Central memory CD8-positive, alpha-beta T cell (primary cell): ENCODE results near the gene ALG1.
"Not testable (repeated sequence)": the region's sequence is repeated elsewhere in the genome, so short reads cannot be mapped to it uniquely, and the experiment has no call there.

Experiments used
- ATAC-seq: fragments of 150-1000 bp; cut with Tn5 transposase; replicated peaks from 2 replicates; pipeline ENCODE4 v1.10.0; 2022; ENCODE audit warnings: mild to moderate bottlenecking, moderate FRiP score, moderate number of reproducible peaks; ENCODE audit not compliant: poor library complexity, severe bottlenecking; ENCODE audit errors: extremely low read depth
- DNase-seq, 2 donors: peaks; one replicate each; pipeline ENCODE4 v3.0.0; 2021; ENCODE audit warnings: low spot score in 2 of 2
- H3K27ac Mint-ChIP-seq: one replicate; pipeline ENCODE4 v1.8.0; 2022; ENCODE audit warnings: low read depth, mild to moderate bottlenecking, moderate library complexity, mixed read lengths
- H3K27me3 Mint-ChIP-seq: one replicate; pipeline ENCODE4 v1.8.0; 2022; ENCODE audit warnings: mixed read lengths
- H3K36me3 Mint-ChIP-seq: one replicate; pipeline ENCODE4 v1.8.0; 2022; ENCODE audit warnings: mild to moderate bottlenecking, moderate library complexity, mixed read lengths; ENCODE audit not compliant: insufficient read depth
- H3K4me1 Mint-ChIP-seq: one replicate; pipeline ENCODE4 v1.8.0; 2022; ENCODE audit warnings: mixed read lengths
- H3K4me3 Mint-ChIP-seq: one replicate; pipeline ENCODE4 v1.8.0; 2022; ENCODE audit warnings: mild to moderate bottlenecking, moderate library complexity, mixed read lengths
- H3K9me3 Mint-ChIP-seq: one replicate; pipeline ENCODE4 v1.8.0; 2022; ENCODE audit warnings: mixed read lengths

The ALG1 gene

DNA sequence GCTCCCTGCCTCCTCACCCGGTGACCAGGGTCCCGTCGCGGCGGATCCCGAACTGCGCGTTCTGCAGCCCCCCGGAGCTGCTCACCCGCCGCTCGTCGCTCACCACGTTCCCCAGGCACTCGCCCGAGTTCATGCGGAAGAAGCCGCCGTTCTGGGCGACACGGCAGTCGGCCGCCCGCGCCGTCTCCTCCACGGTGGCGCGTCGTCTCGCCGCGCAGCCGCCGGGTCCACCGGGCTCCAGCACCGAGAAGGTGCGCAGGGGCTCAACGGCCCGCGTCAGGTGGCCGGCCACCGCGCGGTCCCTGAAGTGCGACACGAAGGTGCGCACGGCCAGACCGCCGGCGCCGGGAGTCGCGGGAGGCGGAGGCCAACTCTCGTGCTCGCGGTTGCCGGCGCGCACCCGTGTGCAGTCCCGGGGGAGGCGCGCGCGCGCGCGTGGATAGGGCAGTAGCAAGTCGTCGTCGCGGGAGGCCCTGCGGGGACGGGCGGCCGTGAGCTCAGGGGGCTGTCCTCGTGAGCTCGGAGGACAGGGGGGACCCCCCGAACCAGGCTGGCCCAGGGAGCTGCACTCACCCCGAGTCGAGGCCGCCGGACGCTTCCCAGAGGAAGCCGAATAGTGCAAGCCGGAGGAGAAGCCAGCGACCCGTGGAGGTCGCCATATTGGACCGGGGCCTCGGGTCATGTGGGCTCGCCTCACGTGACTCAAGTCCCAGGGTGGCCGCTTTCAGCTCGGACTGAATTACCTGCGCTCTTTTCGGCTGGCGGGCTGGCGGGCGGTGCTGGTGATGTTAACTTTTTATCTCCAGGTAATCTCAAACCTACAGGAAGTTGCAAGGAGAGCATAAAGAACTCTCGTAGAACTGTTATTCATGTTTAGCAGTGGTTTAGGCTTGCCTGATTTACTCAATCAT, 38.1 kb upstream of the ALG1 start, which contains the start of gene NAGPA:
Gene NAGPA (minus strand): TSS at position 680 of the 911 bp plus-strand sequence. CDS start 21 bp downstream, at position 659.
- H3K27ac Mint-ChIP-seq: peak within 1 kb of the TSS; percentile 94
- no peaks in the 10 kb centered on the region for H3K27me3 Mint-ChIP-seq
- peak; percentile 93 for ATAC-seq
- peaks cover 26% of the 10 kb centered on the region for H3K4me1 Mint-ChIP-seq
- peak within 1 kb of the TSS; percentile 86 for H3K4me3 Mint-ChIP-seq
- H3K36me3 Mint-ChIP-seq: peaks cover 18% of the 10 kb centered on the region
- DNase-seq: peak; percentile 72 to 74
- no peaks in the 10 kb centered on the region for H3K9me3 Mint-ChIP-seq

DNA sequence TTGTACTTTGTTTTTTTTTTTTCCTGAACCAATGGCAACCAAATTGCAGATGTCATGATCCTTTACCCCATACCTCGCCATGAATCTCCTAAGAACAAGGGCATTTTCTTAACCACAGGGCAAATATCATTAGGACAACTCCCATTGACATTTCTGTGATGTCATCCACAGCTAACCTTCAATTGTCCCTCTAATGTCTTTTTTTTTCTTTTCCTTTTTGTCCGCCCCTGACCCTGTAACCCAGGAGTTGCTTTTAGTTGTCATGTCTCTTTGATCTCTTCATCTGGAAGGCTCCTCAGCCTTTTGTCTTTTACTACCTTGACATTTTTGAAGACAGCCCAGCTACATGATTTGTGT, 37.5 kb upstream of the ALG1 start:
- peak overlapping the region; percentile 94 for H3K27ac Mint-ChIP-seq
- peak overlapping the region; percentile 86 for H3K4me3 Mint-ChIP-seq
- DNase-seq (no peak), ATAC-seq (no peak)
- H3K9me3 Mint-ChIP-seq: no peaks in the 10 kb centered on the region
- peaks cover 18% of the 10 kb centered on the region for H3K36me3 Mint-ChIP-seq
- H3K4me1 Mint-ChIP-seq: peaks cover 26% of the 10 kb centered on the region
- no peaks in the 10 kb centered on the region for H3K27me3 Mint-ChIP-seq

DNA sequence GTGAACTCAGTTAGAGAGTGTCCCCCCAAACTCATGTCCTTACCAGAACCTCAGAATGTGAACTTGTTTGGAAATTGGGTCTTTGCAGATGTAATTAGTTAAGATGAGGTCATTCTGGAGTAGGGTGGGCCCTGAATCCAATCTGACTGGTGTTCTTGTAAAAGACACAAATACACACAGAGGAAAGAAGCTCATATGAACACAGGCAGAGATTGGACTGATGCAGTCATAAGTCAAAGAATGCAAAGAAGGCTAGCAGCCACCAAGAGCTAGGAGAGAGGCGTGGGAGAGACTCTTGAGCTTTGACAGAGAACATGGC, 35.8 kb upstream of the ALG1 start:
- Mint-ChIP-seq H3K4me1 (peaks cover 26% of the 10 kb centered on the region), H3K4me3 (no peak overlapping the region), H3K27ac (no peak overlapping the region), H3K27me3 (peaks cover 4% of the 10 kb centered on the region), H3K36me3 (peaks cover 18% of the 10 kb centered on the region), H3K9me3 (no peaks in the 10 kb centered on the region)
- DNase-seq: no peak
- no peak for ATAC-seq

DNA sequence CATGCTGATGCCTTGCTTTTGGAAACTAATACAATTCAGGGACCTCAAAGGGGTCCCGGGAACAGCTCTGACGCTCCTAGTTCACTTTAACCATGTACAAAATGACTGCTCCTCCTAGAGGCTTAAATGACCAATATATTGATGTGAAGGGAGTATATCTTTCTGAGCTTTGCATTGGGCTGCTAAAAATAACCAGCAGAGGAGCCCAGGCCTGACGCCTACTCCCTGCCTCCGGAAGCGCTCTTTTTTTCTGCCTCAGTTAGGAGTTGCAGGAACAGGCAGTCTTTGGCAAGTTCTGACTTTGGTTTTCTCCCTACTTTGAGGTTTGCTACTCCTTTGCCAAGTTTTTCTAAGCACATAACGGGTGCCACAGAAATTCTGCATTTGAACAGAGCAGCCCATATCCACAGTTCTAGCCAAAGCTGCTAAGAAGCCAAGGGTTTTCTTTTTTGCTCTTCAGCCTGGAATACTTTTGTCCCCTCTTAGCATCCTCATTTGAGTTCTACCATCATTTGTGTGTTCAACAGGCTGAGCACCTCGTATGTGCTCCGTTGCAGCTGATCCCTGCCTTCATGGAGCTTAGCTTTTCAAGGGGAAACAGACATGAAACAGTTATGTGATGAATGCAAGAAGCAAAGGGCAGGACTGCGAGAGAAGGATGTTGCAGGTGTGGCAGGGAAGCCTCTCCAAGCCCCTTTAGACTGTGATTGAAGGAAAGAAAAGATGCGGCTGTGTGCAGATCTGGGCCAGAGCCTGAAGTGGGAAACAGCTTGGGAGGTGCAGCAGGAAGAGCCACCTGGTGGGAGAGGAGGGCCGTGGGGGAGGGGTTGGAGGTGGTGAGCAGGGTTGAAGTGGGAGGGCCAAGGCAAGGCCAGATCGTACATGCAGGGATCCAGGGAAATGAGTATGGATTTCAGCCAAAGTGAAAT, 35.2 kb upstream of the ALG1 start:
- Mint-ChIP-seq H3K27ac (no peak overlapping the region), H3K4me3 (no peak overlapping the region), H3K36me3 (peaks cover 18% of the 10 kb centered on the region), H3K4me1 (peaks cover 21% of the 10 kb centered on the region), H3K27me3 (peaks cover 10% of the 10 kb centered on the region), H3K9me3 (no peaks in the 10 kb centered on the region)
- DNase-seq (no peak), ATAC-seq (no peak)

DNA sequence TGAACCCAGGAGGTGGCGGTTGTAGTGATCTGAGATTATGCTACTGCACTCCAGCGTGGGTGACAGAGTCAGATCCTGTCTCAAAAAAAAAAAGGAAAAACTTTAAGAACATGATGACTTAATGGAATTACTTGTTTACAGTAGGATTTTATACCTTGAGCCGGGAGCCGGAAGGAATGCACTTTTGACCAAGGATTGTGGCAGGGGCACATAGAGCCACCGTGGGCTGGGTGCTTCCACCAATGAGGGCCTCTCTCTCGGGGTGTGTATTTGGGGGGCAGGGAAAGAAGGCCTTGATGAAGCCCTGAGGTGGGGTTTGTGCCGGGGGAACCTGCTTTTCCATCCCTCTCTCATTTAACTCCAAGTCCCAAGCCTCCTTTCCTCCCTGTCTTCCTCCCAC, 31.2 kb upstream of the ALG1 start:
- no peaks in the 10 kb centered on the region for H3K9me3 Mint-ChIP-seq
- H3K27ac Mint-ChIP-seq: no peak overlapping the region
- no peak for ATAC-seq

DNA sequence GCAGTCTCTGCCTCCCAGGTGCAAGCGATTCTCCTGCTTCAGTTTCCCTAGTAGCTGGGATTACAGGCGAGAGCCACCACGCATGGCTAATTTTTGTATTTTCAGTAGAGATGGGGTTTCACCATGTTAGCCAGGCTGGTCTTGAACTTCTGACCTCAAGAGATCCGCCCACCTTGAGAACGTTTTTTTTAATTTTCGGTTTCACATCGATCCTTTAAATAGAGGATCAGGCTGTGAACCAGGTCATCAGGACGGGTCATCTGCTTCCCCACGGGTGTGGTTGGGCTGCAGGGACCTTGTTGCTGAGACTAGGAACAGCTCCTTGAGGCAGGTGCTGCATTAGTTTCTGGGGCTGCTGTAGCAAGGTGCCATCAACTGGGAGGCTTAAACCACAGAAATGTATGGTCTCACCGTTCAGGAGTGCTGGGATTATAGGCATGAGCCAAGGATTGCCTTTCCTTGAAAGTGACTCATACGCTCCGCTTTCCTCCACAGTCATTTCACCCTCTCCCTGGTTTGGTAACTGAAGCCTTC, 30.0 kb upstream of the ALG1 start:
- no peak overlapping the region for H3K4me3 Mint-ChIP-seq
- ATAC-seq (no peak), DNase-seq (no peak)

More for the DNA sequence above, 31.2 kb upstream of the ALG1 start:
- Mint-ChIP-seq H3K27me3 (peaks cover 12% of the 10 kb centered on the region), H3K4me3 (no peak overlapping the region), H3K4me1 (no peaks in the 10 kb centered on the region), H3K36me3 (peaks cover 3% of the 10 kb centered on the region)
- no peak for DNase-seq

DNA sequence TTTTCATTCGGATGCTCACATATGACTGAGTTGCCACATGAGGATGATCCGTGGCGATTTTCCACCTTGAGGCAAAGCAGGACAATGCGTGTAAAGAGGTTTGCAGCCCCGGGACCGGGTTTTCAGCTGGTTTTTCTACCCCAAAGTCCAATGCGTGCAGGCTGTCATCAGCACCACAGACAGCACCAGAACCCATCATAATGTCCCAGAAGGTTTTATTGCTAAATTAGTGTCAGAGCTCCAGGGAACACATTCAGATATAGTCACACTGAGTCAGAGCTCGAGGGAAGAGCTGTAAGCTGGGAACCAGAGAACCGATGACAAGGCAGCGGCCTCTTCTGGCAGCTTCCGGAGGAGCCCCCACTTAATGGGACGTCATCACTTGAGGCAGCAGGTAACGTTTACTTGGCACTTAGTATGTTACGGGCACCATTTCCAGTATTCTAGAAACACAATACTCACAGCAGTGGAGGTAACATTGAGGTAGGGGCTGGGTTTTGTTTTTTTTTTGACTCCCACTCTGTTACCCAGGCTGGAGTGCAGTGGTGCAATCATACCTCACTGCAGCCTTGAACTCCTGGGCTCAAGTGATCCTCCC, 29.0 kb upstream of the ALG1 start:
- Mint-ChIP-seq H3K36me3 (peaks cover 2% of the 10 kb centered on the region), H3K9me3 (no peaks in the 10 kb centered on the region), H3K27me3 (peaks cover 23% of the 10 kb centered on the region), H3K4me1 (no peaks in the 10 kb centered on the region), H3K4me3 (no peak overlapping the region), H3K27ac (no peak overlapping the region)
- DNase-seq (no peak), ATAC-seq (no peak)

More for the DNA sequence above, 30.0 kb upstream of the ALG1 start:
- peaks cover 13% of the 10 kb centered on the region for H3K27me3 Mint-ChIP-seq
- H3K9me3 Mint-ChIP-seq: no peaks in the 10 kb centered on the region
- H3K36me3 Mint-ChIP-seq: peaks cover 2% of the 10 kb centered on the region
- H3K4me1 Mint-ChIP-seq: no peaks in the 10 kb centered on the region
- H3K27ac Mint-ChIP-seq: no peak overlapping the region

DNA sequence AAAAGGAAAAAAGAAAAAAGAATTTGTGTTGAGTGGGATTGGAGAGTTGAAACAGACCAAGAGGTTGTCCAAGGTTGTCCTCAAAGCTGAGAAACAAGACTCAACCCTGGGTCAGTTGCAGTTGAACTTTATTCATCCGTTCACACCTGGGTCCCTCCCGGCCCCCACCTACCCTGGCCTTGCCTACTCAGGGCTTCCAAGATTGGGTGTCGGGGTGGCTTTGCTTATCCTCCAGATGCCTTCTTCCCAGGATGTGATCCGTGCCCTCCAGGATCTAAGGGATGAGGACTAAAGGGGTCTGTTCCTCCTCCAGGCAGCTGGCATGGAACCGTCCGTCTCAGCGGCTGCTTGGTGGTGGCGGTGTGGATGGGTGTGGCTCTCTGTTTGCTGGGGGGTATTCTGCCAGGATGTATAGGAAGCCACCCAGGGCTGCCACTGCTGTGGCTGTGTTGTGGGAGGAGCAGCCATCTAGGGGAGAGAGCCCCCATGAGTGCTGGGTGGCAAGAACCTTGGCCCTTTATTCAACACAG, 27.6 kb upstream of the ALG1 start:
- no peaks in the 10 kb centered on the region for H3K9me3 Mint-ChIP-seq
- H3K4me3 Mint-ChIP-seq: no peak overlapping the region
- no peak for ATAC-seq
- no peaks in the 10 kb centered on the region for H3K4me1 Mint-ChIP-seq
- peaks cover 2% of the 10 kb centered on the region for H3K36me3 Mint-ChIP-seq
- H3K27ac Mint-ChIP-seq: no peak overlapping the region
- peaks cover 23% of the 10 kb centered on the region for H3K27me3 Mint-ChIP-seq
- no peak for DNase-seq

DNA sequence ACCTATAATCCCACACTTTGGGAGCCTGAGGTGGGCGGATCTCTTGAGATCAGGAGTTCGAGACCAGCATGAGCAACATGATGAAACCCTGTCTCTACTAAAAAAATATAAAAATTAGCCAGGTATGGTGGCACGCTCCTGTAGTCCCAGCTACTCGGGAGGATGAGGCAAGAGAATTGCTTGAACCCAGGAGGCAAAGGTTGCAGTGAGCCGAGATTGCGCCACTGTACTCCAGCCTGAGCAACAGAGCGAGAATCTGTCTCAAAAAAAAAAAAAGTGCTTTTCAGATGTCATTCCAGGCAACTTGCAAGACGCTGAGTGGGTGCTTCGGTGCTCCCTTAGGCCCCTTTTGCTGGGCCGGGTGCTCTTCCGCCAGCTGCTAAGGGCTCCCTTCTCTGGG, 27.1 kb upstream of the ALG1 start:
- H3K4me3 Mint-ChIP-seq, H3K9me3 Mint-ChIP-seq, ATAC-seq, H3K27ac Mint-ChIP-seq, DNase-seq, H3K36me3 Mint-ChIP-seq, H3K4me1 Mint-ChIP-seq: not testable (repeated sequence)
- peaks cover 23% of the 10 kb centered on the region for H3K27me3 Mint-ChIP-seq

DNA sequence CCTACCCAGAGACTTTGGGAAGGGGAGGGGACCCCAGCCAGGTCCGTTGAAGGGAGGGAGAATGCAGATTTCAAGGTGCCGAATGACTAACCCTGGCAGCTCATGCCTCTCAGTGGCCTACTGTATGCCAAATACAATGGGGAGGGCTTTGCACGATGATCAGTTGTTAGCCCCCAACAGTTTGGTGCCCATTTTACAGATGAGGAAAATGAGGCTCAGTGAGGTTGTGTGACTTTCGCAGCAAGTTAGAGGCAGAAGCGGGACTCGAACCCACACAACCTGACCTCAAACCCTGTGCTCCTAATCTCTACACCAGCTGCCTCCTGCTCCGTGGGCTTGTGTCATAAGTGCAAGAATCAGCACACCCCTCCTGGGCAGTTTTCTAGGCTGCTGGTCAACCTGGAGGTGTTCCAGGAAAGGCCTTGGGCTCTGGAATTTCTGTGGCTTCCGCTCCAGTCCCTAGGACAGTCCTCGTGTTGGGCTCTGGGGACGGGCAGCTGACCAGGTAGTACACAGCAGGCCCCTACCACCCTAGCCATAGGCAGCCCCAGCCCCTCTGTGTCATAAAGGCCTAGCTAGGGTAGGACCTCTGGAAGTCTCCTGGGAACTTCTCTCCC, 26.0 kb upstream of the ALG1 start:
- Mint-ChIP-seq H3K36me3 (peaks cover 2% of the 10 kb centered on the region), H3K27me3 (peaks cover 21% of the 10 kb centered on the region), H3K27ac (no peak overlapping the region), H3K4me3 (no peak overlapping the region), H3K9me3 (no peaks in the 10 kb centered on the region), H3K4me1 (no peaks in the 10 kb centered on the region)
- ATAC-seq (no peak), DNase-seq (no peak)

DNA sequence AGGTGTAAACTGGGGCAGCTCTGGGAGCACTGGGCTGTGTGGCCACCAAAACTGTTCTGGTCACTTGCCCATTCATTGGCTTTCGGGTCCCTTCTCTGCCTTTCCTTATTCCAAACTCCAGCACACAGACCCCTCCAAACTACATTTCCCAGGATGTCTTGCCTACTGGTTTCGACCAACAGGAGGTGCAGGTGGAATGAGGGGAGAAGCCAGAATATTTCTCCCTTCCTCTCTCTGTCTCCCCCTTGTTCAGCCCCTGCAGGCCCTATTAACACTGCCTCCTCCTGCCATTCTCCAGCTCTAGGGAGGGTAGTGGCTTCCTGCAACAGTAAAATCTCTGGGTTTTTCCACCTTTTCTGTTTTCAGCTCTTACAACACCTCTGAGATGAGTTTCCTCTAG, 24.7 kb upstream of the ALG1 start:
- Mint-ChIP-seq H3K4me1 (no peaks in the 10 kb centered on the region), H3K27ac (no peak overlapping the region), H3K36me3 (no peaks in the 10 kb centered on the region), H3K4me3 (no peak overlapping the region), H3K9me3 (no peaks in the 10 kb centered on the region), H3K27me3 (peaks cover 11% of the 10 kb centered on the region)
- ATAC-seq (no peak), DNase-seq (no peak)
